Measurements from ENCODE around the gene ARHGAP23. TPM values are rescaled to one million over a fixed set of nuclear protein-coding genes. Genes with fewer than 3 reads are reported as not detected.
A peak's percentile ranks its signal among the peaks of the same experiment; 100 is the strongest.

The ARHGAP23 gene
- polyA plus RNA-seq, 1 donor (not counting 4 experiments of a cell fraction or from before 2014, with no cell fraction given): 6.1 TPM

DNA sequence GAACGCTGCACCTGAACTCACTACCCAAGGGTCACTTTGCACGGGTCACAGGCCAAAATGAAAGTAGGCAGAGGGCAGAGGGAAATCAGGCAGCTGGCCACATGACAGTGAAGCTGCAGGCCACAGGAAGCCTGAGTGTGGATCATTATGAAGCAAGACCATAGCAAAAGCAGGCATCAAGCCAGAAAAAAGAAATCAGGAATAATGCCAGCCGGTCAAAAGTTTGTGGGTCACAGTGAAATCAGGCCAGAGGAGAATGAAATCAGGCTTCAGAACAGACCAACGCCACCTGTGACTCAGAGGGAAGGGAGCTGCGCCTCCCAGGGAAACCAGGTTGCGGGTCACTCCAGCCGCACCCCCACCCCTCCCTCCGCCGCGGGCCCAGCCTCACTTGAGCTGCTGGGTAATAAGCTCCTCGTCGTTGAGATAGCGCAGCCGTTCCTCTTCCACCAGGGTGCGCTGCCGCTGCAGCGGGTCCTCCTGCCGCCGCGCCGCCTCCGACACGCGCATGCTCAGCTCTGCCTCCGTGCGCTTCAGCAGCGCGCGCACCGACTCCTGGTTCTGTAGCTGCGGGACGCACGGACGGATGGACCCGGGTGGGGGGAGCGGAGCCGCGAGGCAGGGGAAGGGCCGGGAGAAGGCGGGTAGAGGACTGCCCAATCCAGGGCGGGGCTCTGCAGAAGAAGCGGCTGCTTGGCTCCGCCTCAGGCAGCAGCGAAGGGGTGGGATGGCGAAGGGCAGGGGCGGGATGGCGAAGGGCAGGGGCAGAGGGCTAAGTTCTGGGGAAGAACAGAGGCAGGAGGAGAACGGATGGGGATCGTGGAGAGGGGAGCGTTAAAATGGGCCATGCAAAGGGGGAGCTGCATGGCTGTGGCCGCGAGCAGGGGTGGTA, 129.8 kb downstream of the ARHGAP23 start:
- dilution Hi-C loops (cut with MboI; ENCODE audit: extremely low pct_ligation_motif_present, low sequenced_read_pairs): no loop called here
- H3K27ac ChIP-seq (ENCODE audit: control insufficient read depth, insufficient read depth, low read length): peak overlapping the region; percentile 82

DNA sequence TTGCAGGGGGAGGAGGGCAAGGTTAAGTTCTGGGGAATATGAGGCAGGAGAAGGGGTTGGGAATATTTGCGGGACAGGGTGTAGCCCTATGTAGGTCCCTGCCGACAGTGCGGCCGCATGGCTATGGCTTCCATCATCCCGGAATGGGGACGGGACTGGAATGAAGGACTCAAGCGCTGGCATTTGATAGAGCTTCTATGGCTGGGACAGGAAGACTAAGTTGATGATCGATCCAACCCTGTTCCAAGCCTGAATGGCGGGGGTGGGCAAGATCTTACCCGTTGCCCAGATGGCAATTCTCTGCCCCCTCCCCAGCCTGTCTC, 130.4 kb downstream of the ARHGAP23 start:
- FAIRE-seq (no peak), DNase-seq (ENCODE audit: low read depth, low spot score) (no peak)
- Histone ChIP-seq H3K4me3 (ENCODE audit: control insufficient read depth in 2 of 3, extremely low read depth in 1 of 3, insufficient read depth in 2 of 3, low read depth in 1 of 3, low read length in 3 of 3) (peak overlapping the region; percentile 36 to 84 (median 71)), H3K9me3 (ENCODE audit: control insufficient read depth, low read depth, low read length) (no peaks in the 10 kb centered on the region), H3K27me3 (ENCODE audit: control insufficient read depth, extremely low read depth, insufficient read depth, low read length) (peaks cover 36% of the 10 kb centered on the region), H3K4me1 (ENCODE audit: control insufficient read depth, extremely low read depth, insufficient read depth, low read length) (peaks cover 42% of the 10 kb centered on the region), H3K4me2 (ENCODE audit: control insufficient read depth, extremely low read depth, insufficient read depth, low read depth, low read length) (peak overlapping the region; percentile 99), H3K36me3 (ENCODE audit: control insufficient read depth in 2 of 2, extremely low read depth in 1 of 2, insufficient read depth in 2 of 2, low read length in 2 of 2) (no peaks in the 10 kb centered on the region), H3K9ac (ENCODE audit: control insufficient read depth, extremely low read depth, insufficient read depth, low read length) (peak overlapping the region; percentile 85), H4K20me1 (ENCODE audit: control insufficient read depth, extremely low read depth, insufficient read depth, low read length) (no peaks in the 10 kb centered on the region), H2AFZ (ENCODE audit: control insufficient read depth, low read length) (peak overlapping the region; percentile 96), H3K9me1 (ENCODE audit: control insufficient read depth, extremely low read depth, insufficient read depth, low read length) (peaks cover 3% of the 10 kb centered on the region), H3K79me2 (ENCODE audit: control insufficient read depth, insufficient read depth, low read length) (no peaks in the 10 kb centered on the region), H3K27ac (ENCODE audit: control insufficient read depth, insufficient read depth, low read length) (peak overlapping the region; percentile 82)
- dilution Hi-C loops (cut with MboI; ENCODE audit: extremely low pct_ligation_motif_present, low sequenced_read_pairs): no loop called here
- TF ChIP-seq EZH2 (IDR thresholded peaks at IDR 0.05; ENCODE audit: low read length) (no peak), CTCF (optimal IDR thresholded peaks at IDR 0.05 in 1 of 3, IDR thresholded peaks at IDR 0.05 in 1 of 3, conservative IDR thresholded peaks at IDR 0.05 in 1 of 3; ENCODE audit: extremely low read depth in 1 of 3, insufficient read depth in 2 of 3, low read length in 3 of 3) (no peak)

More for the DNA sequence above, 129.8 kb downstream of the ARHGAP23 start:
- H3K79me2 ChIP-seq (ENCODE audit: control insufficient read depth, insufficient read depth, low read length): no peaks in the 10 kb centered on the region
- H3K36me3 ChIP-seq (ENCODE audit: control insufficient read depth in 2 of 2, extremely low read depth in 1 of 2, insufficient read depth in 2 of 2, low read length in 2 of 2): no peaks in the 10 kb centered on the region
- H3K4me3 ChIP-seq (ENCODE audit: control insufficient read depth in 2 of 3, extremely low read depth in 1 of 3, insufficient read depth in 2 of 3, low read depth in 1 of 3, low read length in 3 of 3): peak overlapping the region; percentile 36 to 84 (median 71)
- no peaks in the 10 kb centered on the region for H3K9me3 ChIP-seq (ENCODE audit: control insufficient read depth, low read depth, low read length)
- peaks cover 30% of the 10 kb centered on the region for H3K27me3 ChIP-seq (ENCODE audit: control insufficient read depth, extremely low read depth, insufficient read depth, low read length)
- TF ChIP-seq EZH2 (IDR thresholded peaks at IDR 0.05; ENCODE audit: low read length): peak; percentile 55
- TF ChIP-seq CTCF (optimal IDR thresholded peaks at IDR 0.05 in 1 of 3, IDR thresholded peaks at IDR 0.05 in 1 of 3, conservative IDR thresholded peaks at IDR 0.05 in 1 of 3; ENCODE audit: extremely low read depth in 1 of 3, insufficient read depth in 2 of 3, low read length in 3 of 3): peak; percentile 72 to 97 (median 94)
- no peaks in the 10 kb centered on the region for H4K20me1 ChIP-seq (ENCODE audit: control insufficient read depth, extremely low read depth, insufficient read depth, low read length)
- peak overlapping the region; percentile 99 for H3K4me2 ChIP-seq (ENCODE audit: control insufficient read depth, extremely low read depth, insufficient read depth, low read depth, low read length)
- H3K4me1 ChIP-seq (ENCODE audit: control insufficient read depth, extremely low read depth, insufficient read depth, low read length): peaks cover 42% of the 10 kb centered on the region
- H3K9ac ChIP-seq (ENCODE audit: control insufficient read depth, extremely low read depth, insufficient read depth, low read length): peak overlapping the region; percentile 85
- FAIRE-seq (no peak), DNase-seq (ENCODE audit: low read depth, low spot score) (peak; percentile 78)
- H3K9me1 ChIP-seq (ENCODE audit: control insufficient read depth, extremely low read depth, insufficient read depth, low read length): peaks cover 3% of the 10 kb centered on the region
- H2AFZ ChIP-seq (ENCODE audit: control insufficient read depth, low read length): peak overlapping the region; percentile 96

All from keratinocyte (primary cell).